Stomach (tissue), 9 donors: ENCODE data around the gene SMAD6. TPM values are rescaled to one million over a fixed set of nuclear protein-coding genes. Genes with fewer than 3 reads are reported as not detected.
A peak's percentile ranks its signal among the peaks of the same experiment; 100 is the strongest.

Experiments used
- DNase-seq, 2 donors: peaks; one replicate each; pipeline versions ENCODE4 v3.0.0 to v3.0.0-alpha.2; 2013 to 2019
- H3K27ac ChIP-seq, 5 donors: fragments of 200-600 bp in 4 of 5; sonication (generic) in 4 of 5; one replicate each; pipeline ENCODE4 v1.5.1; 2013 to 2019; ENCODE audit warnings: mild to moderate bottlenecking in 1 of 5, moderate library complexity in 1 of 5
- H3K27me3 ChIP-seq, 3 donors: fragments of 200-600 bp; sonication (generic); one replicate each; pipeline ENCODE4 v1.5.1; 2017 to 2019; ENCODE audit warnings: mixed run types in 1 of 3
- H3K36me3 ChIP-seq, 4 donors: fragments of 200-600 bp; sonication (generic); 1 replicate in 3 of 4; 2 replicates in 1 of 4; pipeline ENCODE4 v1.5.1; 2016 to 2019
- H3K4me1 ChIP-seq, 4 donors: fragments of 200-600 bp; sonication (generic); one replicate each; pipeline ENCODE4 v1.5.1; 2016 to 2019
- H3K4me3 ChIP-seq, 4 donors: fragments of 200-600 bp; sonication (generic) in 3 of 4; one replicate each; pipeline ENCODE4 v1.5.1; 2016 to 2019; ENCODE audit warnings: mild to moderate bottlenecking in 1 of 4
- H3K9me3 ChIP-seq, 4 donors: fragments of 200-600 bp; sonication (generic); one replicate each; pipeline ENCODE4 v1.5.1; 2016 to 2019
- CTCF ChIP-seq, 7 experiments: fragments of 450-650 bp in 4 of 7; fragments of 200-600 bp in 3 of 7; sonication (generic) in 3 of 7; IDR thresholded peaks; one replicate each; pipeline ENCODE4 v1.5.1; 2016 to 2019; ENCODE audit warnings: antibody characterized with exemption in 7 of 7, control low read depth in 2 of 7, mild to moderate bottlenecking in 1 of 7
- EP300 ChIP-seq: sonication (generic); formaldehyde crosslinking; IDR thresholded peaks from one replicate; pipeline ENCODE4 v1.6.1; 2017; ENCODE audit warnings: antibody characterized with exemption
- POLR2A ChIP-seq, 4 donors: fragments of 450-650 bp; IDR thresholded peaks; one replicate each; pipeline ENCODE4 v1.6.1; 2016; ENCODE audit warnings: antibody characterized with exemption in 4 of 4, control low read depth in 2 of 4, mild to moderate bottlenecking in 1 of 4, moderate library complexity in 1 of 4
- POLR2AphosphoS5 ChIP-seq, 3 donors: sonication (generic); formaldehyde crosslinking; IDR thresholded peaks; one replicate each; pipeline ENCODE4 v1.6.1; 2016; ENCODE audit warnings: antibody characterized with exemption in 3 of 3
- WGBS, 5 donors: extraction: QIAGEN DNeasy Blood & Tissue Kit in 3 of 5; methylation state at CpG; one replicate each; pipeline versions ENCODE4 v1.1.5 to v1.1.7; 2013 to 2018; 5-methylcytosine and 5-hydroxymethylcytosine counted together
- intact Hi-C: fragments of 100-400 bp; cut with DNase I; formaldehyde crosslinking; loops from one replicate; pipeline ENCODE4 v1.15.1; 2023; ENCODE audit warnings: low total_unique reads
- polyA plus RNA-seq, 3 donors: library from polyadenylated mRNA; stranded (reverse); fragments of 200-250 nt; gene quantifications; one replicate each; pipeline ENCODE4 v1.2.3, GENCODE V29; 2013
- total RNA-seq, 5 donors: library from RNA; depleted of rRNA; stranded (reverse); fragments of >200 nt; gene quantifications; one replicate each; pipeline versions ENCODE4 v1.1.0 to v1.2.3, GENCODE V29; 2014 to 2016
- donor health status: healthy with polysubstance abuse.
- donor health status: Bipolar disorder and iron deficiency.
- donor health status: healthy.

Gene SMAD6
- total and polyA plus RNA-seq, 8 donors, result 4.0 to 112 (median 28.3) TPM

GRCh38 chr15:66770518-66771350 is 68.7 kb downstream of the SMAD6 start:
- Histone ChIP-seq H3K27me3 (no peaks in the 10 kb centered on the region), H3K4me3 (no peak overlapping the region), H3K4me1 (peaks cover 84 to 100% (median 91%) of the 10 kb centered on the region in 4 donors), H3K27ac (peak overlapping the region; percentile 75 to 88 (median 84)), H3K36me3 (no peaks in the 10 kb centered on the region), H3K9me3 (no peaks in the 10 kb centered on the region)
- TF ChIP-seq POLR2AphosphoS5 (IDR thresholded peaks at IDR 0.05), result peak in 1 of 3 donors; percentile 33
- no peak for TF ChIP-seq CTCF (IDR thresholded peaks at IDR 0.05)
- peak in 1 of 2 donors; percentile 78 for DNase-seq
- intact Hi-C loops, result loop anchor here (10.0 kb wide), 1 partner anchor 166 kb away; no protein-coding TSS in a partner anchor
- 34 to 65% (median 52%) methylated on average over 13 to 14 of the region's 14 CpGs for WGBS, 5 donors

- Histone ChIP-seq H3K4me1 (peaks cover 79 to 99% (median 89%) of the 10 kb centered on the region in 4 donors), H3K27me3 (no peaks in the 10 kb centered on the region), H3K4me3 (no peak overlapping the region), H3K27ac (peak overlapping the region; percentile 75 to 88 (median 84)), H3K36me3 (no peaks in the 10 kb centered on the region), H3K9me3 (no peaks in the 10 kb centered on the region)
- TF ChIP-seq EP300 (no peak), POLR2A (IDR thresholded peaks at IDR 0.05) (no peak), POLR2AphosphoS5 (IDR thresholded peaks at IDR 0.05) (no peak), CTCF (IDR thresholded peaks at IDR 0.05) (no peak)
- DNase-seq, result no peak
- WGBS, 5 donors, result 36 to 60% (median 44%) methylated on average over 4 to 5 of the region's 5 CpGs
- intact Hi-C loops, result loop anchor here (10.0 kb wide), 1 partner anchor 166 kb away; no protein-coding TSS in a partner anchor
Observed at GRCh38 chr15:66771351-66771650, 69.3 kb downstream of the SMAD6 start.

GRCh38 chr15:66772604-66773128 is 70.6 kb downstream of the SMAD6 start:
- no peaks in the 10 kb centered on the region for H3K27me3 ChIP-seq
- H3K27ac ChIP-seq, result peak overlapping the region; percentile 81 to 95 (median 86)
- 16 to 37% (median 23%) methylated on average over 6 to 7 of the region's 7 CpGs for WGBS, 5 donors
- intact Hi-C loops, result loop anchor here (10.0 kb wide), 1 partner anchor 168 kb away; no protein-coding TSS in a partner anchor
- TF ChIP-seq POLR2AphosphoS5 (IDR thresholded peaks at IDR 0.05), result no peak
- no peak for TF ChIP-seq CTCF (IDR thresholded peaks at IDR 0.05)
- TF ChIP-seq POLR2A (IDR thresholded peaks at IDR 0.05), result no peak
- no peak for TF ChIP-seq EP300
- peaks cover 66 to 88% (median 76%) of the 10 kb centered on the region in 4 donors for H3K4me1 ChIP-seq
- no peaks in the 10 kb centered on the region for H3K9me3 ChIP-seq
- H3K36me3 ChIP-seq, result no peaks in the 10 kb centered on the region
- H3K4me3 ChIP-seq, result no peak overlapping the region
- DNase-seq, result no peak

- Histone ChIP-seq H3K9me3 (no peaks in the 10 kb centered on the region), H3K4me1 (peaks cover 66 to 85% (median 75%) of the 10 kb centered on the region in 4 donors), H3K4me3 (no peak overlapping the region), H3K36me3 (no peaks in the 10 kb centered on the region), H3K27ac (peak overlapping the region; percentile 81 to 95 (median 86)), H3K27me3 (no peaks in the 10 kb centered on the region)
- peak; percentile 72 to 84 for DNase-seq
- WGBS, 5 donors, result 15 to 23% (median 20%) methylated on average over 12 of the region's 12 CpGs
- TF ChIP-seq POLR2AphosphoS5 (IDR thresholded peaks at IDR 0.05), result peak in 1 of 3 donors; percentile 26
- TF ChIP-seq CTCF (IDR thresholded peaks at IDR 0.05), result no peak
- intact Hi-C loops, result loop anchor here (10.0 kb wide), 1 partner anchor 168 kb away; no protein-coding TSS in a partner anchor
Observed at GRCh38 chr15:66773129-66773873, 71.3 kb downstream of the SMAD6 start.
